DOHH2 (cell line): ENCODE data around the gene R3HDML.

Experiments
- EZH2phosphoT487 ChIP-seq: fragments of 200-600 bp; sonication (generic); IDR thresholded peaks from 2 replicates; pipeline ENCODE4 v1.6.1; 2017; ENCODE audit warnings: borderline replicate concordance, mild to moderate bottlenecking, antibody characterized with exemption, low read length, moderate library complexity, mixed read lengths
- TF ChIP-seq, protein P1 (sequence below): fragments of 200-600 bp; sonication (generic); IDR thresholded peaks from one replicate; pipeline ENCODE4 v1.5.1; 2014; ENCODE audit warnings: antibody characterized with exemption, mild to moderate bottlenecking, low read depth, low read length; ENCODE audit not compliant: poor library complexity, severe bottlenecking

DNA sequence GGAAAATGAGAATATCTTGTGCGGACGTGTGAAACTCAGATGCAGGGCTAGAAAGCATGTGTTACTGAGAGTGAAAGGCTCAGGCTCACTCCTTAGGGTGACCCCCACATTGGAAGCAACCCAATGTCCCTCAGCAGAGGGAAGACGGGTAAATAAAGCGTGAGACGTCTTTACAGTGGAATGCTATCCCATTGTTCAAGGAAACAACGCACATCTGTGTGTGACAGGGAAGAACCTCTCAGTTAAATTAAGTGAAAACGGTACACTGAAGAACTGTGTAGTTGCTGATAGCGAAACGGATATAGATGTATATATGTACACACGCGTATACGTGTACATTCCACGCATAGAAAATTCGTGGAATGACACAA lies 19.5 kb downstream of the R3HDML start:
- TF ChIP-seq, protein P1, sequence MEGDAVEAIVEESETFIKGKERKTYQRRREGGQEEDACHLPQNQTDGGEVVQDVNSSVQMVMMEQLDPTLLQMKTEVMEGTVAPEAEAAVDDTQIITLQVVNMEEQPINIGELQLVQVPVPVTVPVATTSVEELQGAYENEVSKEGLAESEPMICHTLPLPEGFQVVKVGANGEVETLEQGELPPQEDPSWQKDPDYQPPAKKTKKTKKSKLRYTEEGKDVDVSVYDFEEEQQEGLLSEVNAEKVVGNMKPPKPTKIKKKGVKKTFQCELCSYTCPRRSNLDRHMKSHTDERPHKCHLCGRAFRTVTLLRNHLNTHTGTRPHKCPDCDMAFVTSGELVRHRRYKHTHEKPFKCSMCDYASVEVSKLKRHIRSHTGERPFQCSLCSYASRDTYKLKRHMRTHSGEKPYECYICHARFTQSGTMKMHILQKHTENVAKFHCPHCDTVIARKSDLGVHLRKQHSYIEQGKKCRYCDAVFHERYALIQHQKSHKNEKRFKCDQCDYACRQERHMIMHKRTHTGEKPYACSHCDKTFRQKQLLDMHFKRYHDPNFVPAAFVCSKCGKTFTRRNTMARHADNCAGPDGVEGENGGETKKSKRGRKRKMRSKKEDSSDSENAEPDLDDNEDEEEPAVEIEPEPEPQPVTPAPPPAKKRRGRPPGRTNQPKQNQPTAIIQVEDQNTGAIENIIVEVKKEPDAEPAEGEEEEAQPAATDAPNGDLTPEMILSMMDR, result no peak
- no peak for TF ChIP-seq EZH2phosphoT487
